Measurements from ENCODE around the gene CLCN7.

CLCN7 gene

DNA sequence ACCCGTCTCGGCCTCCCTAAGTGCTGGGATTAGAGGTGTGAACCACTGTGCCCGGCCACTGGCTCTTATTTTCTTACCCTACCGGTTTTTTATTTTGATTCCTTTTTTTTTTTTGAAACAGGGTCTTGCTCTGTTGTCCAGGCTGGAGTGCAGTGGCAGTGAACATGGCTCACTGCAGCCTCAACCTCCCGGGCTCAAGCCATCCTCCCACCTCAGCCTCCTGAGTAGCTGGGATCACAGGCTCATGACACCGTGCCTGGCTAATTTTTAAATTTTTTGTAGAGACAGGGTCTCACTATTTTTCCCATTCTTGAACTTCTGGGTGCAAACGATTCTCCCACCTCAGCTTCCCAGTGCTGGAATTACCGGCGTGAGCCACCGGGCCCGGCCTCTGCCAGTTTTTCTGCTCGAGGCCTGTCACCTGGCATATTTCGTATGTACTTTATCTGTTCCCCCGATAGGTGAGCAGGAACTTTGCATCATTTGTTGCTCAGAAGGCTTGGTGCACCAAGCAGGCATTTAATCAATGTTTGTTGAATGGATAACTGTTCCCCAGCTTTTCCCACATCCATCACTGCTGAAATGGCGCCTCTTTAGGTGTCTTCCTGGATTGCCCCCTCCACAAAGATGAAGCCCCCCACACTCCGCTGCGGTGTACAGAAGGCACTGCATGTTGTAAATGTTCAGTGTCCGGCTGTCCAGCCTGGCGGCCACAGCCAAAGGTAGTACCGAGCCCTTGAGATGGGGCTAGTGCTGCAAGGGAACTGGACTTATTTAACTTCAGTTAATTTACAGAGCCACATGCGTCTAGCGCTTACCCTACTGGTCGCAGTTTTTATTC is 17.5 kb upstream of the CLCN7 start:
- CTCF ChIA-PET = interaction anchor here (0.8 kb wide), 1 partner anchor 16 kb away, joined by 3 read pairs; no protein-coding TSS in a partner anchor
- Histone ChIP-seq H3K9me3 (ENCODE audit: control extremely low read depth in 1 of 5, control insufficient read depth in 4 of 5, insufficient read depth in 2 of 5, low read depth in 1 of 5, low read length in 4 of 5) (no peaks in the 10 kb centered on the region), H3K4me3 (ENCODE audit: control insufficient read depth in 1 of 7, extremely low read depth in 1 of 7, insufficient read depth in 4 of 7, low read depth in 2 of 7, low read length in 6 of 7) (peak overlapping the region in 5 of 7 experiments; percentile 28 to 82 (median 80)), H3K36me3 (ENCODE audit: control insufficient read depth in 4 of 4, insufficient read depth in 4 of 4, low read length in 3 of 4) (peaks cover 0 to 33% (median 21%) of the 10 kb centered on the region in 4 experiments), H3K27ac (ENCODE audit: insufficient read depth in 1 of 2, low read depth in 1 of 2, low read length in 2 of 2, poor library complexity in 1 of 2, severe bottlenecking in 2 of 2) (peak overlapping the region in 1 of 2 experiments; percentile 94), H3K4me1 (ENCODE audit: control extremely low read depth in 1 of 4, control insufficient read depth in 4 of 4, insufficient read depth in 4 of 4, low read length in 3 of 4) (peaks cover 2 to 29% (median 24%) of the 10 kb centered on the region in 4 experiments), H3K27me3 (replicated peaks in 2 of 5; ENCODE audit: control insufficient read depth in 4 of 5, insufficient read depth in 5 of 5, low read length in 4 of 5) (no peaks in the 10 kb centered on the region)
- 89% methylated on average over 19 of the region's 23 CpGs for WGBS (ENCODE audit: insufficient coverage)
- DNase-seq = no peak
- POLR2A ChIA-PET = no interaction called here

DNA sequence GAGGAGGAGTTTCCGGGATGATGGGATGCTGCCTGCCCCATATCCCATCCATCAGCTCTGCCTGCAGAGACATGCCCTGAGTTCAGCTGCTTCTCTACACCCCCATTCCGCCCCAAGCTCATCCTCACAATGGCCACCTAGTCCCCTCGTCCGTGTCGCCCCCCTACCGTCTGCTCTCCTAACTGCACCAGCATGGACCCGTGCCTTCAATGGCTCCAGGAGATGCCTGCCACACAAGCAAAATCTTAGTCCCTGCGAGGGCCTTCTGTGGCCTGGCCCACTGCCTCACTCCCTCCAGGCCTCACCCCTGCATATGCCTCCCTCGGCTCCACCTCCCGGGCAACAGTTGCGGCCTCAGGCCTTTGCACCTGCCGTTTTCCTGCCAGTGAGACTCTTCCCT is 16.5 kb upstream of the CLCN7 start:
- POLR2A ChIA-PET = no interaction called here

DNA sequence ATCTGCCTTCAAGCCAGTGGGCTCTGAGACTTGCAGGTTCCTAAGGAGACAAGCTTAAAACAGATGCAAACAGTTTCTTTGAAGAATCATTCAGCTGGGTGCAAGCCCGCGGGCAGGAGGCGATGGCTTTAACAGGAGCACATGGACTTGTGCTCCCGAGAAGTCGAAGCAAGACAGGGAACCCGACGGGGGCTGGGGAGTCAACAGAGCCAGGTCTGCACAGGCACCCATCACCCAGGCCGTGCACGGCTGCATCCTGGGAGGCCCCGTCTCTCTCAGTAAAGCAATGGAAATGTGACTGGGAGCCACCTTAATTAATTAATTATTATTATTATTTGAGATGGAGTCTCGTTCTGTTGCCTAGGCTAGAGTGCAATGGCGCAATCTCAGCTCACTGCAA is 14.2 kb upstream of the CLCN7 start:
- POLR2A ChIA-PET = no interaction called here
- Histone ChIP-seq H3K27ac (ENCODE audit: insufficient read depth in 1 of 2, low read depth in 1 of 2, low read length in 2 of 2, poor library complexity in 1 of 2, severe bottlenecking in 2 of 2) (no peak overlapping the region), H3K27me3 (replicated peaks in 2 of 5; ENCODE audit: control insufficient read depth in 4 of 5, insufficient read depth in 5 of 5, low read length in 4 of 5) (no peaks in the 10 kb centered on the region), H3K36me3 (ENCODE audit: control insufficient read depth in 4 of 4, insufficient read depth in 4 of 4, low read length in 3 of 4) (peaks cover 0 to under 1% (median 0%) of the 10 kb centered on the region in 4 experiments), H3K4me1 (ENCODE audit: control extremely low read depth in 1 of 4, control insufficient read depth in 4 of 4, insufficient read depth in 4 of 4, low read length in 3 of 4) (peaks cover 2 to 20% (median 16%) of the 10 kb centered on the region in 4 experiments), H3K4me3 (ENCODE audit: control insufficient read depth in 1 of 7, extremely low read depth in 1 of 7, insufficient read depth in 4 of 7, low read depth in 2 of 7, low read length in 6 of 7) (no peak overlapping the region), H3K9me3 (ENCODE audit: control extremely low read depth in 1 of 5, control insufficient read depth in 4 of 5, insufficient read depth in 2 of 5, low read depth in 1 of 5, low read length in 4 of 5) (no peaks in the 10 kb centered on the region)
- WGBS (ENCODE audit: insufficient coverage) = 96% methylated on average over 7 of the region's 12 CpGs
- no peak for DNase-seq
- CTCF ChIA-PET = no interaction called here

More for the DNA sequence above, 16.5 kb upstream of the CLCN7 start:
- Histone ChIP-seq H3K4me1 (ENCODE audit: control extremely low read depth in 1 of 4, control insufficient read depth in 4 of 4, insufficient read depth in 4 of 4, low read length in 3 of 4) (peaks cover 2 to 29% (median 24%) of the 10 kb centered on the region in 4 experiments), H3K4me3 (ENCODE audit: control insufficient read depth in 1 of 7, extremely low read depth in 1 of 7, insufficient read depth in 4 of 7, low read depth in 2 of 7, low read length in 6 of 7) (no peak overlapping the region), H3K27me3 (replicated peaks in 2 of 5; ENCODE audit: control insufficient read depth in 4 of 5, insufficient read depth in 5 of 5, low read length in 4 of 5) (no peaks in the 10 kb centered on the region), H3K36me3 (ENCODE audit: control insufficient read depth in 4 of 4, insufficient read depth in 4 of 4, low read length in 3 of 4) (peaks cover 0 to 23% (median 12%) of the 10 kb centered on the region in 4 experiments), H3K27ac (ENCODE audit: insufficient read depth in 1 of 2, low read depth in 1 of 2, low read length in 2 of 2, poor library complexity in 1 of 2, severe bottlenecking in 2 of 2) (no peak overlapping the region), H3K9me3 (ENCODE audit: control extremely low read depth in 1 of 5, control insufficient read depth in 4 of 5, insufficient read depth in 2 of 5, low read depth in 1 of 5, low read length in 4 of 5) (no peaks in the 10 kb centered on the region)
- CTCF ChIA-PET = no interaction called here
- WGBS (ENCODE audit: insufficient coverage) = 96% methylated on average over 12 of the region's 12 CpGs
- DNase-seq = no peak

DNA sequence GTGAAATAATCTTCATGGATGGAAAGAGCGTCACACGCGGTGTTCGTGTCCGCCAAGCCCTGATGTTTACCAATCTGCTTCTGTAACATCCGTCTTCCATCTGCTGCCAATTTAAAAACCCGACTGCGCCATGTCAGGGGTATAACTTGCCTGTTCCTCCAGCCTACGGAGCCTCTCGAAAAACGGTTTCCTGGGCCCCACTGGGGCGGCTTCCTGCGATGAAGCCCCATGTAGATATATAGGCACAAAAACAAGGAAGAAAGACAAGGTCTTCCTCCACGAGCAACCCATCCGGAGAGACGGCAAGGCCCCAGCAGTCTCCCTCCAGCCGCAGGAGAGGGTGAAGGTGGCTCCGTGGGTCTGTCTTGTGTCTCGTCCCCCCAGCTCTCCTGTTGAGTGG is 13.8 kb upstream of the CLCN7 start, which contains the start of gene PTX4:
PTX4 (minus strand) TSS at position 326 of the 400 bp plus-strand sequence; CDS start at position 291, 35 bp downstream.
- H3K27ac ChIP-seq (ENCODE audit: insufficient read depth in 1 of 2, low read depth in 1 of 2, low read length in 2 of 2, poor library complexity in 1 of 2, severe bottlenecking in 2 of 2) = no peak within 1 kb of the TSS
- 61% methylated on average over 19 of the region's 19 CpGs for WGBS (ENCODE audit: insufficient coverage)
- no peak within 1 kb of the TSS for H3K4me3 ChIP-seq (ENCODE audit: control insufficient read depth in 1 of 7, extremely low read depth in 1 of 7, insufficient read depth in 4 of 7, low read depth in 2 of 7, low read length in 6 of 7)
- H3K36me3 ChIP-seq (ENCODE audit: control insufficient read depth in 4 of 4, insufficient read depth in 4 of 4, low read length in 3 of 4) = no peaks in the 10 kb centered on the region
- no peaks in the 10 kb centered on the region for H3K9me3 ChIP-seq (ENCODE audit: control extremely low read depth in 1 of 5, control insufficient read depth in 4 of 5, insufficient read depth in 2 of 5, low read depth in 1 of 5, low read length in 4 of 5)
- POLR2A ChIA-PET = no interaction called here
- no peak for DNase-seq
- CTCF ChIA-PET = no interaction called here
- H3K27me3 ChIP-seq (replicated peaks in 2 of 5; ENCODE audit: control insufficient read depth in 4 of 5, insufficient read depth in 5 of 5, low read length in 4 of 5) = no peaks in the 10 kb centered on the region
- H3K4me1 ChIP-seq (ENCODE audit: control extremely low read depth in 1 of 4, control insufficient read depth in 4 of 4, insufficient read depth in 4 of 4, low read length in 3 of 4) = peaks cover 2 to 16% (median 12%) of the 10 kb centered on the region in 4 experiments

DNA sequence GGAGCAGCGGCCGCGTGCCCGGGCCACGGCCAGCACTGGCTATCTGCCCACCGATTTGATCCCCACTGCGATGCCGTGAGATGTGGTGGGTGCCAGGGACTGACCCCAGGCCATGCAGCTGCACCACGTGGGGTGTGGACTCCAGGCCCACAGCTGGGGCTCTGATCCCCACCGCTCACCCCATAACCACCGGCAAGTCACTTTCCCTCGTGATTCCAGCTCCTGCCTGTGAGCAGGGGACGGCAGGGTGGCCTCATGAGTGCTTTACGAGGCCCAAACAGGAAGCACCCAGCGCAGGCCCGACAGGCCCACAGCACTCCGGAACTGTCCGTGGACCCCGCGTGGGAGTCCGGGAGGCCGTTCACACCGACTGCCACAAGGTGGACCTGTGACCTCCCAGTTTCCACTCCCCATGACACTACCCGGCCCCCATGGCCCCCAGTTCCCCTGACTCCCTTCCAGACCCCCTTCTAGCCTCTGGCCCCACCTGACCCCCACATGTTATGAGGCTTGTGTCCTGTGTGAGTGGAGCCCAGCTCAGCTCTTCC is 13.3 kb upstream of the CLCN7 start:
- ChIA-PET POLR2A (no interaction called here), CTCF (no interaction called here)
- Histone ChIP-seq H3K27me3 (replicated peaks in 2 of 5; ENCODE audit: control insufficient read depth in 4 of 5, insufficient read depth in 5 of 5, low read length in 4 of 5) (no peaks in the 10 kb centered on the region), H3K9me3 (ENCODE audit: control extremely low read depth in 1 of 5, control insufficient read depth in 4 of 5, insufficient read depth in 2 of 5, low read depth in 1 of 5, low read length in 4 of 5) (no peaks in the 10 kb centered on the region), H3K27ac (ENCODE audit: insufficient read depth in 1 of 2, low read depth in 1 of 2, low read length in 2 of 2, poor library complexity in 1 of 2, severe bottlenecking in 2 of 2) (no peak overlapping the region), H3K4me1 (ENCODE audit: control extremely low read depth in 1 of 4, control insufficient read depth in 4 of 4, insufficient read depth in 4 of 4, low read length in 3 of 4) (peaks cover 2 to 16% (median 12%) of the 10 kb centered on the region in 4 experiments), H3K4me3 (ENCODE audit: control insufficient read depth in 1 of 7, extremely low read depth in 1 of 7, insufficient read depth in 4 of 7, low read depth in 2 of 7, low read length in 6 of 7) (no peak overlapping the region), H3K36me3 (ENCODE audit: control insufficient read depth in 4 of 4, insufficient read depth in 4 of 4, low read length in 3 of 4) (no peaks in the 10 kb centered on the region)
- WGBS (ENCODE audit: insufficient coverage) = 92% methylated on average over 24 of the region's 24 CpGs
- no peak for DNase-seq

DNA sequence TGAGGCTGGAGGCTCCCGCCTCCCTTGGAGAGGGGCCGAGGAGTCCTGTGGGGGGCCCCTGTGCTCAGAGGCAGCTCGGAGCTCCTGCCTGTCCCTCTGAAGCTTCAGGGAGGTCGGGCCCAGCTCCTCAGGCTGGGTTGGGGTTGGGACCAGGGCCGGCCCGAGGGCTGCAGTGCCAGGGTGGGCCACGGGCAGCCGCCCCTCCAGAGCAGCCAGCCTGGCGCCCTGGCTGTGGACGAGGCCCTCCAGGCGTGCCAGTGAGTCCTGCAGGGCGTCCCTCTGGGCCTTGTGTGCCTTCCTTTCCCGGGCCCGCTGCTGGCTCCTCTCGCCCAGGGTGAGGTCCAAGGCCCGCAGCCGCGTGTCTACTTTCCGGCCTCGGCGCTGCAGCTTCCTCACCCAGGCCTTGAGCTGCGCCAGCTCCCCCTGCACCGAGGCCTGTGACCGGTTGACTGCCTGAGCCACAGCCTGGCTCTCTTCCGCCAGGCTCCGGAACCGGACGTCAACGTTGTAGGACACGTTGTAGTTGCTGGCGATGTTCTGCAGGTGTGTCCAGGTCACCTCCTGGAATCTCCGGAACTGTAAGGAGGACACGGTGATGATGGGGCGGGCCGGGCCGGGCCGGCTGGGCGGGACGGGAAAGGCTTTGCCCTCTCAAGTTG is 12.7 kb upstream of the CLCN7 start:
- CTCF ChIA-PET = no interaction called here
- no peaks in the 10 kb centered on the region for H3K27me3 ChIP-seq (replicated peaks in 2 of 5; ENCODE audit: control insufficient read depth in 4 of 5, insufficient read depth in 5 of 5, low read length in 4 of 5)
- no peaks in the 10 kb centered on the region for H3K36me3 ChIP-seq (ENCODE audit: control insufficient read depth in 4 of 4, insufficient read depth in 4 of 4, low read length in 3 of 4)
- H3K27ac ChIP-seq (ENCODE audit: insufficient read depth in 1 of 2, low read depth in 1 of 2, low read length in 2 of 2, poor library complexity in 1 of 2, severe bottlenecking in 2 of 2) = no peak overlapping the region
- H3K9me3 ChIP-seq (ENCODE audit: control extremely low read depth in 1 of 5, control insufficient read depth in 4 of 5, insufficient read depth in 2 of 5, low read depth in 1 of 5, low read length in 4 of 5) = no peaks in the 10 kb centered on the region
- POLR2A ChIA-PET = no interaction called here
- peaks cover 2 to 11% (median 7%) of the 10 kb centered on the region in 4 experiments for H3K4me1 ChIP-seq (ENCODE audit: control extremely low read depth in 1 of 4, control insufficient read depth in 4 of 4, insufficient read depth in 4 of 4, low read length in 3 of 4)
- no peak overlapping the region for H3K4me3 ChIP-seq (ENCODE audit: control insufficient read depth in 1 of 7, extremely low read depth in 1 of 7, insufficient read depth in 4 of 7, low read depth in 2 of 7, low read length in 6 of 7)
- DNase-seq = no peak
- 97% methylated on average over 37 of the region's 39 CpGs for WGBS (ENCODE audit: insufficient coverage)

Data from common myeloid progenitor, CD34-positive (primary cell).